HG03159 (cell line): ENCODE measurements around the gene TSSC4.

ENCODE experiments used
- ATAC-seq: cut with Tn5 transposase; IDR thresholded peaks from one replicate; pipeline ENCODE4 v1.9.1; 2021; ENCODE audit warnings: mild to moderate bottlenecking, moderate library complexity; ENCODE audit not compliant: unreplicated experiment

The TSSC4 gene

GRCh38 chr11:2415601-2416380 is 15.2 kb downstream of the TSSC4 start:
- ATAC-seq, result no peak

- no peak for ATAC-seq
Observed at GRCh38 chr11:2416765-2417164, 16.2 kb downstream of the TSSC4 start.

DNA sequence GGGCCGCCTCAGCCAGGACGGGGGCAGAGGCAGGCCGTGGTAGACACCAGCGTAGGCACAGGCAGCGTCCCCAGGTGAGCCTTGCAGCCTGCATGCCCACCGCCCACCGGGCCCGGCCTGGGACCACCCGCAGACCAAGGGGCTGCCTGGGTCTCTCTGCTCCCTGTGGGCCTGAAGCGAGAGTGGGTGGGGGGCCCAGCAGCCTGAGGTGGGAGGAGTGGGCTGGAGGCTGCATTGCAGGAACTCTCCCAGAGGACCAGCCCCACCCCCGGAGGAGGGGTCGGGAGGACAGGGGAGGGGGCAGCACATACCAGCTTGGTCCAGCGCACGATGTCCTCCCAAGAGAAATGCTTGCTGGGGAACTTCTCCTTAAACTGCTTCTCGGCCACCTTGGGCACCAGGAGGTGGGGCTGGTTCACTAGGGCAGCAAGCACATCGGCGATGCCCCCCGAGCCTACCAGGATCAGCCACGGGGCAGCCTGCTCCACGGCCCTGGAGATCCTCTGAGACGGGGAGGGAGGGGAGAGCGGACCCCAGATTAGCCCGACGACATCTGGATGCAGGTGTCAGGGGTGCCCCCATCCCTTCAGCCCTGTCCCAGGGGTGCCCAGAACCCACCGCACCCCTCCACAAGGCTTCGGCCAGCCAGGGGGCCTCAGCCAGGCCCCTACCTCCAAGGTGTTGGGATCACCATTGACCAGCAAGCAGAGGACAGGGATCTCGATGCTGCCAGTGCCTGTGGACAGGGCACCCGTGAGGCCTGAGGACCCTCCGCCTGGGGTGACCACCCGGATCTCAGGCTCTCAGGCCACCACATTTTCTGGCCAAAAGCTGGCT is 17.5 kb downstream of the TSSC4 start:
- ATAC-seq, result no peak

GRCh38 chr11:2418693-2419360 is 18.3 kb downstream of the TSSC4 start:
- ATAC-seq, result no peak

- no peak for ATAC-seq
Observed at GRCh38 chr11:2419638-2420501, 19.3 kb downstream of the TSSC4 start.

- no peak for ATAC-seq
Observed at GRCh38 chr11:2420502-2421225, 20.1 kb downstream of the TSSC4 start.

- ATAC-seq, result no peak
Observed at GRCh38 chr11:2421226-2421994, 20.9 kb downstream of the TSSC4 start.

DNA sequence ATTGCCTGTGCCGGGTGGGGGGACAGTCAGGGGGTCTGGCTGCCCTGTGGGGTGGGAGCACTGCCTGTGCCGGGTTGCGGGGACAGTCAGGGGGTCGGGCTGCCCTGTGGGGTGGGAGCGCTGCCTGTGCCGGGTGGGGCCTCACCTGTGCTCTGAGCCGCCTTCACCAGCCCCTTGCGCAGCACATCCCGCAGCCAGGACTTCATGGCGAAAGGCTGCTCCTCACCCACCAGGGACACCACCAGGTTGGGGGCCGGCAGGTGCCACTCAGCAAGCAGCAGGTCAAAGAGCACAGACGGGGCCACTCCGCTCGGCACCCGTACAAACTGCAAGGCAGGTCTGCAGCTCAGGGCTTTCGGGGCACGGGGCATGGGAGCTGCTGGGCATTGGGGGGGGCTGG is 21.4 kb downstream of the TSSC4 start:
- no peak for ATAC-seq

- ATAC-seq, result no peak
Observed at GRCh38 chr11:2422461-2423156, 22.1 kb downstream of the TSSC4 start.

GRCh38 chr11:2423157-2424025 is 22.8 kb downstream of the TSSC4 start:
- ATAC-seq, result no peak

GRCh38 chr11:2424811-2425495 is 24.4 kb downstream of the TSSC4 start:
- ATAC-seq, result no peak

DNA sequence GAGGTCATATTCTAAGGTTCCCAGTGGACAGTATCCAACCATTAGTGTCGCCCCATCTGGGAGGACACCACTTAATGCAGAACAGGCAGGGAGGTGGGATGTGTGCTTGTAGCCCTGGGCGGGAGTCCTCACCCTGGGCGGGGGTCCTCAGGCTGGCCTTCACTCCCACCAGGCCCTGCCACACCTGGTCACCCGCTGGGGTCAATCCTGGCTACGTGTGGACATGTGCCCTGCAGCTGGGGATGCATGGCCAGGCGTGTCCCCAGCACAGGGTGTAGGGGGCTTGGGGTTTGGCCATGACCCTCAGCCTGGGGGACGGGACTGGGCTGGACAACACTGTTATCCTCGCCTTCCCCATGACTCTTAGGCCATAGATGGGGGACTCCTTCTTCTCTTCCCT is 25.0 kb downstream of the TSSC4 start:
- ATAC-seq, result no peak

GRCh38 chr11:2426221-2426620 is 25.7 kb downstream of the TSSC4 start:
- ATAC-seq, result no peak

GRCh38 chr11:2426826-2427521 is 26.4 kb downstream of the TSSC4 start:
- no peak for ATAC-seq

DNA sequence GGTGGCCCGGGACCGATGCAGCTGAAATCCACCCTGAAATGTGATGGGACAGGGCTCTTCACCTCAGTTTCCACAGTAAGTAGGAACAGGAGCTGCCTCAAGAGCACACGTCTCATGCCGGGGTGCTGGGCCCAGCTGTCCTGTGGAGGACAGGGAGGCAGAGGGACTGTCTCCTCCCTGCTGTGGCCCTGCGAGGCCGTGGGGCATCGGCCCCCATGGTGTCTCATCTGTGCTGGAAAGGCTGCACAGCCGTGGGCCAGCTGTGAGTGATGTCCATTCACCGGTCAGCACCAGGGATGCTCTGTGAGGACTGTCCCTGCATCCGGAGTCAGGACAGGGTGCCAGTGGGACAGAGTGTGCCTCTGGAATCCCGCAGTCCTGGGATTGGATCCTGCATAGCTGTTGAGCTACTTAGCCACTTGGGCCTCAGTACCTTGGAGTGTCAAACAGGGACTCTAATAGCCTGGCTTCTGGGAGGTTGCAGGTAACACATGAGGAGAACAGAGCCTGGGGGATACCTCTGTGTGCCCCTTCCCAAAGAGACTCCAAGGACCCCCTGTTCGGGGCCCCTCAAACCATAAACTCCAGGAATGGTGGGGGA is 27.3 kb downstream of the TSSC4 start:
- ATAC-seq, result no peak

- ATAC-seq, result no peak
Observed at GRCh38 chr11:2428322-2428795, 27.8 kb downstream of the TSSC4 start.
